ENCODE measurements around the gene FABP3.

Gene FABP3

DNA sequence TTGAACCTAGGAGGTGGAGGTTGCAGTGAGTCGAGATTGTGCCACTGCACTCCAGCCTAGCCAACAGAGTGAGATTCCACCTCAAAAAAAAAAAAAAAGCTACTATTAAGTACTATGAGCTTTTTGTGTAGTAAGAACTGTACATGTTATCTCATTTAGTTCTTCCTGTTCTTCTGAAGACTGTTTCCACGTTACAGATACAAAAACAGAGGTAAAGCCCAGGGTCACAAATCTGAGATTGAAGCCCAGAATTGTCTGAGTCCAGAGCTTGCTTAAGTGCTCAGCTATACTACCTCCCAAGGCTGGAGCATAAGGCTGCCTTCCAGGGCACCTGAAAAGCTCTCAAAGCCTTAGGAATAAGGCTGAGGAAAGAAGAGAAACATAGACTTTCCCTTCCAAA is 2.9 kb downstream of the FABP3 start:
- Histone ChIP-seq H3K27ac (no peak overlapping the region), H4K20me1 (ENCODE audit: insufficient read depth) (no peaks in the 10 kb centered on the region), H3K4me1 (ENCODE audit: low read depth, poor library complexity, severe bottlenecking) (no peaks in the 10 kb centered on the region), H3K36me3 (ENCODE audit: insufficient read depth) (no peaks in the 10 kb centered on the region), H3K27me3 (ENCODE audit: insufficient read depth, low read depth) (no peaks in the 10 kb centered on the region), H3K79me2 (ENCODE audit: insufficient read depth, low read depth) (no peaks in the 10 kb centered on the region), H3K4me3 (IDR thresholded peaks at IDR 0.05; ENCODE audit: insufficient read depth, low read depth, low read length) (no peak overlapping the region), H2AFZ (ENCODE audit: low read depth) (no peak overlapping the region), H3K9ac (no peak overlapping the region), H3K4me2 (no peak overlapping the region)
- TF ChIP-seq, protein P1, sequence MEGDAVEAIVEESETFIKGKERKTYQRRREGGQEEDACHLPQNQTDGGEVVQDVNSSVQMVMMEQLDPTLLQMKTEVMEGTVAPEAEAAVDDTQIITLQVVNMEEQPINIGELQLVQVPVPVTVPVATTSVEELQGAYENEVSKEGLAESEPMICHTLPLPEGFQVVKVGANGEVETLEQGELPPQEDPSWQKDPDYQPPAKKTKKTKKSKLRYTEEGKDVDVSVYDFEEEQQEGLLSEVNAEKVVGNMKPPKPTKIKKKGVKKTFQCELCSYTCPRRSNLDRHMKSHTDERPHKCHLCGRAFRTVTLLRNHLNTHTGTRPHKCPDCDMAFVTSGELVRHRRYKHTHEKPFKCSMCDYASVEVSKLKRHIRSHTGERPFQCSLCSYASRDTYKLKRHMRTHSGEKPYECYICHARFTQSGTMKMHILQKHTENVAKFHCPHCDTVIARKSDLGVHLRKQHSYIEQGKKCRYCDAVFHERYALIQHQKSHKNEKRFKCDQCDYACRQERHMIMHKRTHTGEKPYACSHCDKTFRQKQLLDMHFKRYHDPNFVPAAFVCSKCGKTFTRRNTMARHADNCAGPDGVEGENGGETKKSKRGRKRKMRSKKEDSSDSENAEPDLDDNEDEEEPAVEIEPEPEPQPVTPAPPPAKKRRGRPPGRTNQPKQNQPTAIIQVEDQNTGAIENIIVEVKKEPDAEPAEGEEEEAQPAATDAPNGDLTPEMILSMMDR (conservative IDR thresholded peaks at IDR 0.05; ENCODE audit: low read depth, low read length), result no peak

DNA sequence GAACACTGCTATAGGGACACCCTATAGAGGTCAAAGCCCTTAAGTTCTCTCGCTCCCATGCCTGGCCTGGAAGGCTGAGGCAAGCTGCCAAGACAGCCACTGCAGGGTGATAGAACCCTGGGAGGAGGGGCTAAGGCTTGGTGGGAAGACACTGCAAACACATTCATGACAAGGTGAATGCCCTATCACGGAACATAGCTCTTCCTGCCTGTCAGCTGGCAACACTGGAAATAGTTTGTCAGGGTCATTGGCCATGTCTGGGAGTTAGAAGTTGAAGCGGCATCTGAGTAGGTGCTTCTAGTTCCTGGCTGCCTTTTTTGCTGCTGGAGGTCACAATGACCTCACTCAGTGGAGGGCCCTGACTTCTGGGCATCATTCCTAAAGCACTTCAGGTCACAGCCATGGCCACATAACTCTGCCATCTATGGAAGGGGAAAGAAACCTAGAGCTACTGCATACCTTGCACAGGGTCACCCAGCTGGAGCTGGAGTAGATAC is 4.2 kb downstream of the FABP3 start:
- H4K20me1 ChIP-seq (ENCODE audit: insufficient read depth), result no peaks in the 10 kb centered on the region
- H3K27ac ChIP-seq, result no peak overlapping the region
- H3K4me3 ChIP-seq (IDR thresholded peaks at IDR 0.05; ENCODE audit: insufficient read depth, low read depth, low read length), result no peak overlapping the region
- H3K36me3 ChIP-seq (ENCODE audit: insufficient read depth), result no peaks in the 10 kb centered on the region
- no peaks in the 10 kb centered on the region for H3K79me2 ChIP-seq (ENCODE audit: insufficient read depth, low read depth)
- H3K4me1 ChIP-seq (ENCODE audit: low read depth, poor library complexity, severe bottlenecking), result no peaks in the 10 kb centered on the region
- H3K4me2 ChIP-seq, result no peak overlapping the region
- no peak overlapping the region for H3K9ac ChIP-seq
- TF ChIP-seq, protein P1 (conservative IDR thresholded peaks at IDR 0.05; ENCODE audit: low read depth, low read length), result no peak
- H2AFZ ChIP-seq (ENCODE audit: low read depth), result no peak overlapping the region
- H3K27me3 ChIP-seq (ENCODE audit: insufficient read depth, low read depth), result no peaks in the 10 kb centered on the region

DNA sequence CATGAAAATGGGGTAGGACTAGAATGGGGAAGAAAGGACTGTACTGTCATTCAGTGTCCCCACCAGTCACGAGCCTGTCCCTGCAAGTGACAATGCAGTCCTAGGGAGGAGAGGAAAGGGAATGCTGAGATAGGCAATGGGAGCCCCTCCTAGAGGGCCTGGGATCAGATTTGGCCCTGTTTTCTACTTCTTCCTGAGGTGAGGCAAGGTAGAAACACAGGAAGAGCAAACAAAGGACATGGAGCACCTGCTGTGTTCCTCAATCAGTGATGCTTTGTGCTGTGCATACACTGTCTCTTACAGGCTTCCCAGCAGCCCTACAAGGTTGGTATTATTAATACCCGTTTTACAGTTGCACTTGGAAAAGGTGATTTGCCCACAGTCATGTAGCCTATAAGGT is 6.1 kb downstream of the FABP3 start:
- H3K4me1 ChIP-seq (ENCODE audit: low read depth, poor library complexity, severe bottlenecking), result no peaks in the 10 kb centered on the region
- TF ChIP-seq, protein P1 (conservative IDR thresholded peaks at IDR 0.05; ENCODE audit: low read depth, low read length), result no peak
- no peaks in the 10 kb centered on the region for H4K20me1 ChIP-seq (ENCODE audit: insufficient read depth)
- no peak overlapping the region for H3K4me3 ChIP-seq (IDR thresholded peaks at IDR 0.05; ENCODE audit: insufficient read depth, low read depth, low read length)
- H3K4me2 ChIP-seq, result no peak overlapping the region
- H3K27me3 ChIP-seq (ENCODE audit: insufficient read depth, low read depth), result no peaks in the 10 kb centered on the region
- H3K36me3 ChIP-seq (ENCODE audit: insufficient read depth), result no peaks in the 10 kb centered on the region
- no peak overlapping the region for H2AFZ ChIP-seq (ENCODE audit: low read depth)
- H3K9ac ChIP-seq, result no peak overlapping the region
- H3K79me2 ChIP-seq (ENCODE audit: insufficient read depth, low read depth), result no peaks in the 10 kb centered on the region
- H3K27ac ChIP-seq, result no peak overlapping the region

DNA sequence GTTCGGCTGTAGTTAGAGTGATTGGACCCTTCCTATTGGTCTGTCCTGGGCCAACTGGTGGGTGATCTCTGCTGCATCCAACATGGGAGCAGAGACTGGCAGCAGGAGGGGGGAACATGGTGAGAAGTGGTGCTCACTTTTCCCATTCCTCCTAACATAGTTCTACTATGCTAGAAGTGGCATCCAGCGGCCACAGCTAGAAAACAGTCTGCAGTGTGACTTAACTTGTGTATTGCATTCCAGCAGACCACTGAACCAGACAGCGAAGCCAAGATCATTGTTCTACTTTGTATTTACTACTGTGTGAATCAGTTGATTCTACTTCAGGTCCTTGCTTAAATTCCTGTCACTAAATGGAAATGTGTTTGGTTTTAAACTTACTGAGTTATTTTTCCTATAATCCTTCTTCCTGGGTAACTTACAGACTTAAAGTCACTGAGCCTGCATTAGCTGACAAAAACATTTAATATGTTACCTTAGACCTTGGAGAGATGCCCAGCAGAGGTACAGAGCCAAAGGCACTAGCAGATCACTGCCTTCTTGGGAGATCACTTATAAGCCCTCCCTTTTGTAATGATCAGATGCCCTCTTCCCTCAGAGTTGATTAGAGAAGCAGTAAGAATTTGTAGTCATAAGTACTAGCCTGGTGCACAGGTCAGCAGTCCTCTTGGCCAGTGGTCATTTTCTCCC is 8.2 kb downstream of the FABP3 start:
- no peak overlapping the region for H3K4me2 ChIP-seq
- no peaks in the 10 kb centered on the region for H3K79me2 ChIP-seq (ENCODE audit: insufficient read depth, low read depth)
- H4K20me1 ChIP-seq (ENCODE audit: insufficient read depth), result no peaks in the 10 kb centered on the region
- H3K27me3 ChIP-seq (ENCODE audit: insufficient read depth, low read depth), result no peaks in the 10 kb centered on the region
- TF ChIP-seq, protein P1 (conservative IDR thresholded peaks at IDR 0.05; ENCODE audit: low read depth, low read length), result no peak
- no peak overlapping the region for H2AFZ ChIP-seq (ENCODE audit: low read depth)
- no peaks in the 10 kb centered on the region for H3K36me3 ChIP-seq (ENCODE audit: insufficient read depth)
- no peaks in the 10 kb centered on the region for H3K4me1 ChIP-seq (ENCODE audit: low read depth, poor library complexity, severe bottlenecking)
- no peak overlapping the region for H3K27ac ChIP-seq
- H3K4me3 ChIP-seq (IDR thresholded peaks at IDR 0.05; ENCODE audit: insufficient read depth, low read depth, low read length), result no peak overlapping the region
- no peak overlapping the region for H3K9ac ChIP-seq

Data from KMS-11 (cell line).